Measurements from ENCODE around the gene NXPH4. TPM values are rescaled to one million over a fixed set of nuclear protein-coding genes. Genes with fewer than 3 reads are reported as not detected.

NXPH4 gene
- total and polyA plus RNA-seq, 7 donors, result 0.01 to 0.58 (median 0.24) TPM; not detected in 2

- H3K4me3 ChIP-seq, result no peak overlapping the region
- ATAC-seq, result peak in 1 of 4 donors; percentile 10
- H3K27ac ChIP-seq, result peak overlapping the region; percentile 81
- peaks cover 78% of the 10 kb centered on the region for H3K4me1 ChIP-seq
- intact Hi-C loops (cut with DNase I), result loop anchor here in 1 of 2 donors (5.0 kb wide), 1 partner anchor 197 kb away; the partner anchor contains the start of genes GLI1 and INHBE
- H3K27me3 ChIP-seq (ENCODE audit: insufficient read depth in 3 of 3, low read length in 2 of 3), result no peaks in the 10 kb centered on the region
- no peaks in the 10 kb centered on the region for H3K9me3 ChIP-seq
- no peak for DNase-seq
- TF ChIP-seq, protein P1, sequence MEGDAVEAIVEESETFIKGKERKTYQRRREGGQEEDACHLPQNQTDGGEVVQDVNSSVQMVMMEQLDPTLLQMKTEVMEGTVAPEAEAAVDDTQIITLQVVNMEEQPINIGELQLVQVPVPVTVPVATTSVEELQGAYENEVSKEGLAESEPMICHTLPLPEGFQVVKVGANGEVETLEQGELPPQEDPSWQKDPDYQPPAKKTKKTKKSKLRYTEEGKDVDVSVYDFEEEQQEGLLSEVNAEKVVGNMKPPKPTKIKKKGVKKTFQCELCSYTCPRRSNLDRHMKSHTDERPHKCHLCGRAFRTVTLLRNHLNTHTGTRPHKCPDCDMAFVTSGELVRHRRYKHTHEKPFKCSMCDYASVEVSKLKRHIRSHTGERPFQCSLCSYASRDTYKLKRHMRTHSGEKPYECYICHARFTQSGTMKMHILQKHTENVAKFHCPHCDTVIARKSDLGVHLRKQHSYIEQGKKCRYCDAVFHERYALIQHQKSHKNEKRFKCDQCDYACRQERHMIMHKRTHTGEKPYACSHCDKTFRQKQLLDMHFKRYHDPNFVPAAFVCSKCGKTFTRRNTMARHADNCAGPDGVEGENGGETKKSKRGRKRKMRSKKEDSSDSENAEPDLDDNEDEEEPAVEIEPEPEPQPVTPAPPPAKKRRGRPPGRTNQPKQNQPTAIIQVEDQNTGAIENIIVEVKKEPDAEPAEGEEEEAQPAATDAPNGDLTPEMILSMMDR (IDR thresholded peaks at IDR 0.05), result no peak
- peaks cover 3 to 30% of the 10 kb centered on the region in 2 donors for H3K36me3 ChIP-seq (ENCODE audit: insufficient read depth in 1 of 2, low read depth in 1 of 2)
- WGBS, 3 donors, result 38 to 57% (median 48%) methylated on average over 4 of the region's 4 CpGs
Measured at GRCh38 chr12:57260366-57260765, 43.8 kb downstream of the NXPH4 start.

GRCh38 chr12:57261428-57261865 is 44.9 kb downstream of the NXPH4 start:
- WGBS, 3 donors, result 13 to 31% (median 24%) methylated on average over 2 of the region's 2 CpGs
- H3K27me3 ChIP-seq (ENCODE audit: insufficient read depth in 3 of 3, low read length in 2 of 3), result no peaks in the 10 kb centered on the region
- peaks cover 78% of the 10 kb centered on the region for H3K4me1 ChIP-seq
- intact Hi-C loops (cut with DNase I), result loop anchor here in 1 of 2 donors (5.0 kb wide), 1 partner anchor 196 kb away; the partner anchor contains the start of genes GLI1 and INHBE
- TF ChIP-seq, protein P1 (IDR thresholded peaks at IDR 0.05), result no peak
- ATAC-seq (peak; percentile 39 to 76 (median 61)), DNase-seq (no peak)
- H3K9me3 ChIP-seq, result no peaks in the 10 kb centered on the region
- H3K4me3 ChIP-seq, result peak overlapping the region; percentile 35
- peaks cover 0 to 27% of the 10 kb centered on the region in 2 donors for H3K36me3 ChIP-seq (ENCODE audit: insufficient read depth in 1 of 2, low read depth in 1 of 2)
- peak overlapping the region; percentile 81 for H3K27ac ChIP-seq

DNA sequence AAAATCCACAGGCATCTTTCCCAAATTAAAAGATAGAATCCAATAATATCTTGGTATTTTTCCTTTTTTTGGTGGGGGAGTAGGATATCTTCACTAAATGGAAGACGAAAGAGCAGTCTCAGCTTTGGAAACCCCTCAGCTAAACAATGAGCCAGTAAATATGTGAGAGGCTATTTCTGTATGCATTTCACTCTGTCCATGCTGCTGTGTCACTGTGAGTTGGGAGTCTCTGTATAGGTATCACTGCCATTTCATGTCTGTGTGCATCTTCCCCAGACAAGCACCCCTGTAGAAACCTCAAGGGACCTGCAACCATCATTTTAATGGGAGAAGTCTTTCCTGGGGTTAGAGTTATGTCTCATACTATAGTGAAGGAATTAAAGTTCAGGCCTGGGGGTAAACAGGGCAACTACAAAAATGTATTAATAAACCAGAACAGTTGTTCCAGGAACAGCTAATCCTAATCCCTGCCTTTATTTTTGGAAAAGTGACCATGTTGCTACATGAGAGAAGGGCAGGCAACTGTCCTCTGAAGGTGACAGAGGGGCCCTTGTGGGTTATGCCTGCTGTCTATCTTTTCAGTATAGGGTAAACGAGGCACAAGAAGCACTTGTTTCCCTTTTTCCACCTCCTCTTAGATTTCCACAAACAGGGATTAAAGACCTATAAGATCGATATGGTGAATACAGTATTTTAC is 45.7 kb downstream of the NXPH4 start:
- peaks cover 0 to 33% of the 10 kb centered on the region in 2 donors for H3K36me3 ChIP-seq (ENCODE audit: insufficient read depth in 1 of 2, low read depth in 1 of 2)
- no peaks in the 10 kb centered on the region for H3K9me3 ChIP-seq
- H3K4me3 ChIP-seq, result peak overlapping the region; percentile 35
- intact Hi-C loops (cut with DNase I), result loop anchor here in 1 of 2 donors (5.0 kb wide), 1 partner anchor 195 kb away; the partner anchor contains the start of genes GLI1 and INHBE
- DNase-seq (no peak), ATAC-seq (peak; percentile 35 to 72 (median 66))
- 30 to 47% (median 32%) methylated on average over 3 of the region's 3 CpGs for WGBS, 3 donors
- peaks cover 73% of the 10 kb centered on the region for H3K4me1 ChIP-seq
- H3K27me3 ChIP-seq (ENCODE audit: insufficient read depth in 3 of 3, low read length in 2 of 3), result no peaks in the 10 kb centered on the region
- TF ChIP-seq, protein P1 (IDR thresholded peaks at IDR 0.05), result no peak
- H3K27ac ChIP-seq, result peak overlapping the region; percentile 81

GRCh38 chr12:57263096-57263495 is 46.5 kb downstream of the NXPH4 start:
- Histone ChIP-seq H3K4me1 (peaks cover 66% of the 10 kb centered on the region), H3K36me3 (ENCODE audit: insufficient read depth in 1 of 2, low read depth in 1 of 2) (peaks cover 0 to 40% of the 10 kb centered on the region in 2 donors), H3K9me3 (no peaks in the 10 kb centered on the region), H3K4me3 (no peak overlapping the region), H3K27me3 (ENCODE audit: insufficient read depth in 3 of 3, low read length in 2 of 3) (no peaks in the 10 kb centered on the region), H3K27ac (peak overlapping the region; percentile 81)
- no peak for ATAC-seq
- 87 to 96% (median 93%) methylated on average over 2 of the region's 2 CpGs for WGBS, 3 donors
- TF ChIP-seq, protein P1 (IDR thresholded peaks at IDR 0.05), result no peak
- DNase-seq, result no peak
- intact Hi-C loops (cut with DNase I), result loop anchor here in 1 of 2 donors (5.0 kb wide), 1 partner anchor 194 kb away; the partner anchor contains the start of genes GLI1 and INHBE
